K562 (cell line): ENCODE data around the gene MRTFB. TPM values are rescaled to one million over a fixed set of nuclear protein-coding genes. Genes with fewer than 3 reads are reported as not detected.
A peak's percentile ranks its signal among the peaks of the same experiment; 100 is the strongest.

Source experiments
- BRF2 ChIP-seq: IDR thresholded peaks from 3 replicates; pipeline ENCODE4 v1.6.1; 2011; ENCODE audit warnings: borderline replicate concordance, mild to moderate bottlenecking; ENCODE audit not compliant: insufficient read length, insufficient read depth
- CBFA2T3 ChIP-seq: fragments of 450-650 bp; IDR thresholded peaks from 2 replicates; pipeline ENCODE4 v1.6.1; 2017
- CREM ChIP-seq: IDR thresholded peaks from 2 replicates; pipeline ENCODE4 v1.6.1; 2014; ENCODE audit warnings: antibody characterized with exemption, low read depth
- EGR1 ChIP-seq: fragments of 450-650 bp; conservative IDR thresholded peaks from 2 replicates; pipeline ENCODE4 v1.6.1; 2017; ENCODE audit warnings: mild to moderate bottlenecking
- HOMEZ ChIP-seq: fragments of 250-450 bp; sonication (Bioruptor Pico); IDR thresholded peaks from 2 replicates; pipeline ENCODE4 v1.4.0; 2020; ENCODE audit warnings: mild to moderate bottlenecking, moderate library complexity
- ILF3 ChIP-seq: fragments of 450-650 bp; IDR thresholded peaks from 2 replicates; pipeline ENCODE4 v1.6.1; 2018; ENCODE audit warnings: antibody characterized with exemption, mild to moderate bottlenecking, moderate library complexity, borderline replicate concordance
- IRF9 ChIP-seq: fragments of 450-650 bp; IDR thresholded peaks from 2 replicates; pipeline ENCODE4 v1.6.1; 2016; ENCODE audit warnings: missing biosample characterization, missing genetic modification characterization
- PHF8 ChIP-seq: fragments of 200-600 bp; sonication (generic); IDR thresholded peaks from 2 replicates; pipeline ENCODE4 v1.6.1; 2012; ENCODE audit warnings: mixed run types, mild to moderate bottlenecking, inconsistent platforms, low read length, moderate library complexity, borderline replicate concordance
- PKNOX1 ChIP-seq: fragments of 450-650 bp; IDR thresholded peaks from 2 replicates; pipeline ENCODE4 v1.6.1; 2016
- PREB ChIP-seq: sonication (generic); formaldehyde crosslinking; IDR thresholded peaks from 2 replicates; pipeline ENCODE4 v1.8.1; 2023; ENCODE audit warnings: mild to moderate bottlenecking, missing genetic modification reagents
- PRMT5 ChIP-seq: sonication (generic); formaldehyde crosslinking; IDR thresholded peaks from 2 replicates; pipeline ENCODE4 v1.5.0; 2020; ENCODE audit warnings: missing genetic modification reagents
- SETDB1 ChIP-seq: IDR thresholded peaks from one replicate; pipeline ENCODE4 v1.6.1; 2012; ENCODE audit warnings: low read length, control low read depth, inconsistent platforms
- SIN3A ChIP-seq, 2 experiments: fragments of 150-350 bp in 1 of 2; IDR thresholded peaks; 2 replicates each; pipeline ENCODE4 v1.6.1; 2011 to 2016; ENCODE audit warnings: borderline replicate concordance in 2 of 2, low read depth in 2 of 2, low read length in 2 of 2, mild to moderate bottlenecking in 2 of 2, moderate library complexity in 2 of 2; ENCODE audit not compliant: control insufficient read depth in 1 of 2
- SMARCB1 ChIP-seq: IDR thresholded peaks from 2 replicates; pipeline ENCODE4 v1.6.1; 2011; ENCODE audit warnings: improper control_type of control experiment, low read depth; ENCODE audit not compliant: insufficient read length
- YY1 ChIP-seq, 3 experiments: IDR thresholded peaks; 2 replicates each; pipeline ENCODE4 v1.6.1; 2011; ENCODE audit warnings: low read length in 2 of 3, mild to moderate bottlenecking in 2 of 3, moderate library complexity in 2 of 3, borderline replicate concordance in 1 of 3, control low read depth in 1 of 3, low read depth in 1 of 3; ENCODE audit not compliant: insufficient read depth in 3 of 3, insufficient replicate concordance in 2 of 3, control insufficient read depth in 1 of 3, insufficient read length in 1 of 3; ENCODE audit errors: extremely low read depth in 1 of 3
- ZBTB33 ChIP-seq: sonication (generic); formaldehyde crosslinking; IDR thresholded peaks from 2 replicates; pipeline ENCODE4 v1.8.1; 2023; ENCODE audit warnings: mild to moderate bottlenecking, missing genetic modification reagents
- ZFP36 ChIP-seq: fragments of 150-350 bp; IDR thresholded peaks from 2 replicates; pipeline ENCODE4 v1.6.1; 2018; ENCODE audit warnings: low read length, low read depth; ENCODE audit not compliant: partially characterized antibody
- ZNF263 ChIP-seq: sonication (generic); formaldehyde crosslinking; IDR thresholded peaks from 2 replicates; pipeline ENCODE4 v1.8.0; 2022; ENCODE audit warnings: mild to moderate bottlenecking, missing genetic modification reagents, borderline replicate concordance
- polyA plus RNA-seq, 8 experiments: library from polyadenylated mRNA; depleted of rRNA in 4 of 8; stranded (reverse) in 5 of 8; unstranded in 3 of 8; fragments of >200 nt; fragmentation: Nextera tagmentation in 2 of 8; fragmentation: Illumina TruSeq in 1 of 8; extraction: Ambion mirVana in 2 of 8; extraction: Trizol in 1 of 8; gene quantifications; 2 replicates each; pipeline versions ENCODE4 v1.2.1 to v1.2.3, GENCODE V29; 2011 to 2014; ENCODE audit warnings: inconsistent platforms in 1 of 8, missing spikeins in 1 of 8
- total RNA-seq, 7 experiments: library from RNA; depleted of rRNA in 6 of 7; stranded (reverse); fragments of >200 nt in 6 of 7; fragmentation: Illumina TruSeq in 2 of 7; extraction: Trizol in 2 of 7; gene quantifications; 2 replicates each; pipeline versions ENCODE4 v1.2.1 to v1.2.3, GENCODE V29; 2011 to 2021; ENCODE audit warnings: low replicate concordance in 1 of 7

The MRTFB gene
- total and polyA plus RNA-seq, 9 of the 15 experiments (the other 6 are each of a cell fraction or from before 2014, with no cell fraction given) = 2.2 to 12.7 (median 7.0) TPM

GRCh38 chr16:14303639-14304394 lies 232.7 kb downstream of the MRTFB start (continued):
- TF ChIP-seq PHF8 (peak; percentile 7; the same call in 1 of the 2 replicates), CBFA2T3 (no peak), IRF9 (tag) (no peak), PKNOX1 (no peak), SMARCB1 (no peak), EGR1 (peak; percentile 25), SETDB1 (no peak), ZBTB33 (CRISPR knock-in tag) (no peak), PRMT5 (CRISPR knock-in tag) (no peak), ILF3 (no peak), ZNF263 (CRISPR knock-in tag) (no peak), HOMEZ (CRISPR knock-in tag) (no peak), PREB (CRISPR knock-in tag) (no peak), YY1 (IDR thresholded peaks at IDR 0.05; ENCODE audit: borderline replicate concordance in 1 of 3, control insufficient read depth in 1 of 3, extremely low read depth in 1 of 3, insufficient read depth in 3 of 3, insufficient read length in 1 of 3, insufficient replicate concordance in 2 of 3, low read depth in 1 of 3, low read length in 2 of 3) (peak in 1 of 3 experiments; percentile 28), ZFP36 (peak; percentile 9), CREM (no peak), BRF2 (no peak), SIN3A (IDR thresholded peaks at IDR 0.05; ENCODE audit: borderline replicate concordance in 2 of 2, control insufficient read depth in 1 of 2, low read depth in 2 of 2, low read length in 2 of 2) (peak in 1 of 2 experiments; percentile 22; a peak in 1 of 4 replicates)
